ENCODE measurements around the gene ANKMY1.
A peak's percentile ranks its signal among the peaks of the same experiment; 100 is the strongest.

ANKMY1 gene

GRCh38 chr2:240585101-240585500 is 27.3 kb upstream of the ANKMY1 start:
- TF ChIP-seq CTCF (conservative IDR thresholded peaks at IDR 0.05; ENCODE audit: control insufficient read depth, insufficient read depth, low read depth, low read length): no peak
- peak overlapping the region; percentile 99 for H3K4me3 ChIP-seq (ENCODE audit: control insufficient read depth, low read depth, low read length)
- peak; percentile 8 for DNase-seq (ENCODE audit: low read depth)

GRCh38 chr2:240584486-240585031 is 26.8 kb upstream of the ANKMY1 start:
- TF ChIP-seq CTCF (conservative IDR thresholded peaks at IDR 0.05; ENCODE audit: control insufficient read depth, insufficient read depth, low read depth, low read length): no peak
- H3K4me3 ChIP-seq (ENCODE audit: control insufficient read depth, low read depth, low read length): peak overlapping the region; percentile 99
- DNase-seq (ENCODE audit: low read depth): peak; percentile 85

- DNase-seq (ENCODE audit: low read depth): no peak
- no peak for TF ChIP-seq CTCF (conservative IDR thresholded peaks at IDR 0.05; ENCODE audit: control insufficient read depth, insufficient read depth, low read depth, low read length)
- H3K4me3 ChIP-seq (ENCODE audit: control insufficient read depth, low read depth, low read length): no peak overlapping the region
Observed at GRCh38 chr2:240583774-240584173, 26.0 kb upstream of the ANKMY1 start.

GRCh38 chr2:240582781-240583180 is 25.0 kb upstream of the ANKMY1 start:
- no peak for TF ChIP-seq CTCF (conservative IDR thresholded peaks at IDR 0.05; ENCODE audit: control insufficient read depth, insufficient read depth, low read depth, low read length)
- peak; percentile 11 for DNase-seq (ENCODE audit: low read depth)
- no peak overlapping the region for H3K4me3 ChIP-seq (ENCODE audit: control insufficient read depth, low read depth, low read length)

GRCh38 chr2:240581811-240582210 is 24.0 kb upstream of the ANKMY1 start:
- no peak for TF ChIP-seq CTCF (conservative IDR thresholded peaks at IDR 0.05; ENCODE audit: control insufficient read depth, insufficient read depth, low read depth, low read length)
- no peak for DNase-seq (ENCODE audit: low read depth)
- no peak overlapping the region for H3K4me3 ChIP-seq (ENCODE audit: control insufficient read depth, low read depth, low read length)

GRCh38 chr2:240579771-240580614 is 22.2 kb upstream of the ANKMY1 start:
- no peak overlapping the region for H3K4me3 ChIP-seq (ENCODE audit: control insufficient read depth, low read depth, low read length)
- DNase-seq (ENCODE audit: low read depth): peak; percentile 97
- TF ChIP-seq CTCF (conservative IDR thresholded peaks at IDR 0.05; ENCODE audit: control insufficient read depth, insufficient read depth, low read depth, low read length): no peak

Data from fibroblast of mammary gland (primary cell).